Mammary epithelial cell (primary cell): Measurements from ENCODE around the gene FAM234B.

Experiments
- CTCF ChIP-seq, 2 donors: IDR thresholded peaks in 1 of 2; conservative IDR thresholded peaks in 1 of 2; 2 replicates each; pipeline ENCODE4 v1.5.1; 2011 to 2012; ENCODE audit warnings: inconsistent platforms in 2 of 2, low read length in 2 of 2, mild to moderate bottlenecking in 2 of 2, control low read depth in 1 of 2, low read depth in 1 of 2; ENCODE audit not compliant: insufficient read depth in 1 of 2; ENCODE audit errors: extremely low read depth in 1 of 2
- EZH2 ChIP-seq: IDR thresholded peaks from 2 replicates; pipeline ENCODE4 v1.6.1; 2012; ENCODE audit warnings: low read length, inconsistent platforms, borderline replicate concordance

GRCh38 chr12:13067322-13067721 lies 23.1 kb downstream of the FAM234B start:
- TF ChIP-seq CTCF (conservative IDR thresholded peaks at IDR 0.05 in 1 of 2, IDR thresholded peaks at IDR 0.05 in 1 of 2; ENCODE audit: extremely low read depth in 1 of 2, insufficient read depth in 1 of 2, low read depth in 1 of 2, low read length in 2 of 2), result no peak
- TF ChIP-seq EZH2, result no peak
